IMR-90 (cell line): Measurements from ENCODE around the gene EIF3L.

Experiments
- BHLHE40 ChIP-seq: fragments of 150-350 bp; IDR thresholded peaks from 2 replicates; pipeline ENCODE4 v1.6.1; 2016; ENCODE audit warnings: mild to moderate bottlenecking, low read depth, low read length
- CEBPB ChIP-seq: IDR thresholded peaks from 2 replicates; pipeline ENCODE4 v1.6.1; 2012; ENCODE audit warnings: low read depth, low read length, improper control_type of control experiment
- CHD1 ChIP-seq: IDR thresholded peaks from 2 replicates; pipeline ENCODE4 v1.6.1; 2012; ENCODE audit warnings: low read depth, low read length, improper control_type of control experiment
- CTCF ChIP-seq: conservative IDR thresholded peaks from 2 replicates; pipeline ENCODE4 v1.5.1; 2012; ENCODE audit warnings: mild to moderate bottlenecking, low read depth, low read length, improper control_type of control experiment
- ELK1 ChIP-seq: fragments of 150-350 bp; IDR thresholded peaks from 2 replicates; pipeline ENCODE4 v1.6.1; 2016; ENCODE audit warnings: low read depth, mild to moderate bottlenecking, low read length, moderate library complexity, borderline replicate concordance
- FOS ChIP-seq: fragments of 150-350 bp; IDR thresholded peaks from 2 replicates; pipeline ENCODE4 v1.6.1; 2016; ENCODE audit warnings: low read depth, low read length
- MAZ ChIP-seq: IDR thresholded peaks from 2 replicates; pipeline ENCODE4 v1.6.1; 2012; ENCODE audit warnings: low read depth, mild to moderate bottlenecking, low read length, improper control_type of control experiment, moderate library complexity, borderline replicate concordance
- MXI1 ChIP-seq: IDR thresholded peaks from 2 replicates; pipeline ENCODE4 v1.6.1; 2012; ENCODE audit warnings: low read depth, mild to moderate bottlenecking, low read length, moderate library complexity, borderline replicate concordance
- POLR2A ChIP-seq: IDR thresholded peaks from 2 replicates; pipeline ENCODE4 v1.6.1; 2012; ENCODE audit warnings: mild to moderate bottlenecking, low read depth, low read length
- RAD21 ChIP-seq: IDR thresholded peaks from 2 replicates; pipeline ENCODE4 v1.6.1; 2012; ENCODE audit warnings: low read length, improper control_type of control experiment
- RCOR1 ChIP-seq: IDR thresholded peaks from 2 replicates; pipeline ENCODE4 v1.6.1; 2012; ENCODE audit warnings: mild to moderate bottlenecking, low read length, improper control_type of control experiment; ENCODE audit not compliant: insufficient replicate concordance
- RFX5 ChIP-seq: IDR thresholded peaks from 2 replicates; pipeline ENCODE4 v1.8.0; 2012; ENCODE audit warnings: low read depth, mild to moderate bottlenecking, low read length, moderate library complexity
- SMC3 ChIP-seq: fragments of 150-350 bp; IDR thresholded peaks from 2 replicates; pipeline ENCODE4 v1.6.1; 2016; ENCODE audit warnings: low read depth, mild to moderate bottlenecking, antibody characterized with exemption, low read length, moderate library complexity
- USF2 ChIP-seq: fragments of 150-350 bp; IDR thresholded peaks from 2 replicates; pipeline ENCODE4 v1.6.1; 2017; ENCODE audit warnings: mild to moderate bottlenecking, antibody characterized with exemption, low read length, low read depth

- TF ChIP-seq CTCF (no peak), POLR2A (no peak), RFX5 (no peak), SMC3 (no peak), CHD1 (no peak), CEBPB (no peak), BHLHE40 (peak; percentile 92), MXI1 (no peak), RAD21 (no peak), RCOR1 (no peak), MAZ (no peak), FOS (no peak), ELK1 (no peak), USF2 (no peak)
Observed at GRCh38 chr22:37808294-37808657, 40.9 kb upstream of the EIF3L start.
